Breast epithelium (tissue), 3 donors: ENCODE results near the gene LPP.

Experiments
- CTCF ChIP-seq, 3 donors: fragments of 450-650 bp; IDR thresholded peaks; one replicate each; pipeline ENCODE4 v1.5.1; 2016 to 2017; ENCODE audit warnings: antibody characterized with exemption in 3 of 3, mild to moderate bottlenecking in 3 of 3, moderate library complexity in 3 of 3
- POLR2A ChIP-seq: fragments of 450-650 bp; IDR thresholded peaks from one replicate; pipeline ENCODE4 v1.6.1; 2016; ENCODE audit warnings: antibody characterized with exemption, mild to moderate bottlenecking, moderate library complexity
- POLR2AphosphoS5 ChIP-seq, 3 donors: sonication (generic); formaldehyde crosslinking; IDR thresholded peaks; one replicate each; pipeline ENCODE4 v1.6.1; 2017; ENCODE audit warnings: antibody characterized with exemption in 3 of 3

DNA sequence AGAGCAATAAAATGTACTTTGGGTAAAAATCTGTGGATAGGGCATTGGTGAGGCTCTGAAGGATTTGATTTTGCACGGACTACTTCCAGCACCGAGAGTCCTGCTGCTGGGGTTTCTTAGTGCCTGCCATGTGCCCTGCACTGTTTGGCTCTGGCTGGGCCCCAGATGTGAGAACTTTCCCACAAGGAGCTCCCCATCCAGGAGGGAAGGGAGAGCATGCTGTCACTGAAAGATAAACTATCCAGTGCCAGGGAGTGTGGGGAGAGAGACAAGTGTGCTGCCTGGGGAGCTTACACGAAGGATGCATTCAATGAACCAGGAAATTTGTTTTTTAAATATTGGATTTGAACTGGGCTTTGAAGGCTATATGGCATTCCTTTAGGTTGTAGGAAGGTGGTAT lies 30.2 kb downstream of the LPP start:
- TF ChIP-seq CTCF (IDR thresholded peaks at IDR 0.05) = no peak
- TF ChIP-seq POLR2AphosphoS5 (IDR thresholded peaks at IDR 0.05) = no peak
- TF ChIP-seq POLR2A = no peak
